NCI-H345 treated with DMSO at 0.1 percent for 48 hours (cell line): Measurements from ENCODE around the gene RASGRF2.
"Not testable (repeated sequence)": the region's sequence is repeated elsewhere in the genome, so short reads cannot be mapped to it uniquely, and the experiment has no call there.

ENCODE experiments used
- DNase-seq: peaks from one replicate; lab custom pipeline; 2025; ENCODE audit not compliant: unreplicated experiment; lab: John Stamatoyannopoulos, UW

Gene RASGRF2

DNA sequence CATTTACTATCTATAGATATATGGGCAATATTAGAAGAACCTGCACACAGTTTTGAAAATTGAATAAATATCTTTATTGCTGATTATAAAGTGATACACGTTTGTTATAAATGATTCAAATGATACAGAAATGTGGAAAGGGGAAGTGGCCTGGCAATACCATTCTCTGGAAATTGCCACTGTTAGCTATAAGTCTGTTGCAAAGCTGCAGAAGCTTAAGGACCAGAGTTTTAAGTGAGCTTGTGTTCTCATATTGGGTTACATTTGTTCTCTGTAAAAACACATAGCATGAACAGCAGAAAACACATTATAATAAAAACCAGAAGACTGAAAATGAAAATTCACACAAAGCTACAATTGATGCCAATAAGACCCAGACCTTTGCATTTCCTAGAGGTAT, 59.6 kb downstream of the RASGRF2 start:
- no peak for DNase-seq

DNA sequence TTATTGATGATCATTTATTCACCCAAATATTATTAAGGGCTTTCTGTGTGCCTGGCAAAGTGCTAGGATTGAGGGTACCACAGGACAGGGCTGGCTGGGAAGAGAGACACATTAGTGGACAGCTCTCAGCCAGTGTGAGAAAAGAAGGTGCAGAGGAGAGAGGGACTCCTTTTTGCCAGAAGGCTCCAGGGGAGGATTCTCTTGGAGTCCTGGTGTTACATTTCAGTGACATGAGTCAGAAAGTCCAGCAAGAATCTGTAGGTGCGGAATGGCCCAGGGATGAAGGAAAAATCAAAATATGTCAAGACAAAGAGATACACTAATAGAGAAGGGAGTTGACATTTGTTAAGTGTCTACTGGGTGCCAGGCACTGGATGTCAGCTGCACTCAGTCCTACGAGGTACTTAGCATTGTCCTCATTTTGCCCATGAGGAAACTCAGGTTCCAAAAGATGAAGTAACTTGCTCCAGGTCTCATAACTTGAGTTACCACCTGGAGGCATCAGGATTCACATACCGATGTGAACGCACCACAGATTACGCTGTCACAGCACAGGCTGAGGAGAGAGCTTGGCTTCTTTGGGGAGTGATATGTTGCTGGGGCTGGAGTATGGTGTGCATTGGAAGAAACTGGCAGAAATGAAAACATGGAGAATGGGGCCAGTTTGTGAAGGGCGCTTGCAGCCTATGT, 60.5 kb downstream of the RASGRF2 start:
- no peak for DNase-seq

DNA sequence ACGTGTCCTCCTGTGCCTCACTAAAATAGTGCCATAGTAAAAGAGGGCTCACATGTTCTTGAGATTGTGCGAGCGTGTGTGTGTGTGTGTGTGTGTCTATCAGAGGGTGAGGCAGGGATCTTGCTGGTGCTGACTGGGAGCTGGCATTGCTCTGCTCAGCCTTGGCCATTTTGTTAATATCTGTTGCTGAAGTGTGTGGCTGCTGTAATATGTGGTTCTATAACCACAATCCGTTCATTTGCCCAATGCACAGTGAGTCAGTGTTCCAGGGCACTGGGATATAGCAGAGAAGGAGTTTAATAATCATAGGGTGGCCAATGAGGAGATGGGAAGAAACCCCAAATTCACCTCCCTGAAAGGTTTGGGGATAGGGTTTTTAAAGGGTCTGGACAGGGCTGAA, 61.3 kb downstream of the RASGRF2 start:
- no peak for DNase-seq

DNA sequence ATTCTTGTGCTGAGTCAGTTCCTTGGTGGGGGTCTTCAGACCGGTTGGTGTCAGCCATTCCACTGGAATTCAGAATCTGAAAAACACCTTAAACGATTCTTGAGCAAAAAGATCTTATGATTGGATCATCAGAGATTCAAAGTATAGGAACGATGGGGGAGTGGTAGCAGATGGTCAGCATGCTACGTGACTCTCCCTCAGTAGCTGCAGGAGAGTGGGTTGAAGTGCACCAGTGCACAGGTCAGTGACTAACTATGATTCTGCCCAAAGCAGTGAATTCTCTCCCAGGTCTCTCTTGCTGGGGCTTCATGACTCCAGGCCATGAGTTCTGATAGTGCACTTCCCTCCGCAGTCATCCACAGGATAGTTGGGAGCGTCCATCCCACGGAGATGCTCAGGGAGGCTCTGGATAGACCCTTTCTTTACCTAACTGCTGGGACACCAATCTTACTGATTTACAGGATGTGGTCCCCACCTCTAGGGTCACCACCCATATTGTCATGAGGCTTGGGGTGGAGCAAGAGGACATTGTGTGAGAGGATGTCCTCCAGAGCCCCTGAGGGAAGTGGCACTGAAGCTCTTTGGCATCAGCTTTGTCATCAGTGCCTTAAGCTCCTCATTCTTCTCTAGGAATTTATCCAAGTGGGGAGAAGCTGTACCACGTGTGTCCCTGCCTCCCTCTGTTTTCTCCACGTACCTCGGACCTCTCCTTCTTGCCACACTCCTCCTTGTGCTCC, 62.0 kb downstream of the RASGRF2 start:
- DNase-seq = no peak

DNA sequence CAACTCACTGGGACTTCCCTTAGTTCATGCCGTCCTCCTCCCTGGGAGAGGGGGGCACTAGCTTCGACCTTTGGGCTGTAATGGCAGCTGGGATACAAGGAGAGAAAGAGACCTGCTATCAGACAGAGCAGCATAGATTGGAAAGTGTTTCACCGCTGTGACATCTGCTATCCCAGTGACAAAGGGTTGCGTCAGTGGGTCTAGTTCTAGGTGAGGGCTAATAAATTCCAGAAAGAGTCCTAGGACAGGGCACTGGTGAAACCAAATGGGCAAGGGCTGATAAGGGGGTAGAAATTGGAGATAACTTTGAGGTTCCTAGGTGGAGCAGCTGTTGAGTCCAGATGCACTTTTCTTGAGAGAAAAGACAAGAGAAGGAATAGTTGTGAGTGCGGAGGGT, 62.5 kb downstream of the RASGRF2 start:
- no peak for DNase-seq

DNA sequence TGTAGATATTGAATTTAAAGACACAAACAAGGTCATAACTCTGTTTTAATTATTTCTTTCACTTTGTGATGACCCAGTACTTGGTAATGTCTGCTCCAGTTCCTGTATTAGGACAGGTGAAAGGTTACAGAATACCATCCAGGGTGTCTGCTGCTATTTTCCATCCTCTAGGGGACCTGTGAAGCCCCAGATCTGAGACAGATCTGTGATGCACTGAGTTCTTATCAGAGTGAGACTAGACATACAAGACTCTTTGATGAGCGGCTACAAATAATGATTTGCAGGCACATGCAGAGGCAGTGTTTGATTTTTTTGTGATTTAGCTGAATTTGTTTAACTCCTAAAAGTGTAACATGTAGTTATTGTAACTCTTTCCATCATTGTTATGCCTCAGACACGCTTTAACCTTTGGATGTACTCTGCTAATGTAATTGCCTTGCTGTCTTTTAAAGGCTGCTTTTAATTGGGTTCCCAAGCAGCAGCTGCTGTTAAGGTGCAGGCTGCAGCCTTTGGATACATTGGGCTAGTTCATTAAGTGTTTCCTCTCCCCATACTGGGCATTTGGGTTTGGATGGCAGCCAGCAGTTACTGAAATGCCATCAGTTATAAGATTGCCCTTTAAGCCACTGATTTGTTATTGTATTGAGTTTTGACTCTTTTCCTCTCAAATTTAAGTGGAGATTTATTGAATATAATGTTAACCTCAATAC, 63.3 kb downstream of the RASGRF2 start:
- DNase-seq = no peak

DNA sequence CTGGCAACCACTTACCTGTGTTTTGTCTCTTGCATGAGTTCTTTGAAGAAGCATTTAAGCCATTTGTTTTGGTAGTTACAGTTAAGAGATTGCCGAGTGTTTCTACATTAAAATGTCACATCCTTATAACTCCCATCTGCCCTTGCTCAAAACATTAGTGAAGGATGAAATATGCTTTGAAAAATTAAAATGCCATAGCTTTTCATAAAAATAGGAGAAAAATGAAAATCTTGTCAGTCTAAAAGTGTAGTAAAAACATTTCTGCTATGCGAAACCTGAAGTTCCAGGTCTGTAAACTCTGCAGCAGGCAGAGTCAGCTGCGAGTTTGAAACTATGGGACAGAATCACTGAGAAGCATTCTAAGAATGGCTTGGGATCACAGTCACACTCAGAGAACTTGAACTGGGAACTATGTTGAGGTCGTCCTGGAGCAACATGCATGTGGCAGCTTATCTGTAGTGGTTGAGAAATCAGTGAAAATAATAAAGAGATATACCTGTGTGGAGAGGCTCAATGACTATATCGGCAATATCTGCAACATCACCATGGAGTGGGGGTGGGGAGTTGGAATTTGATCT, 67.4 kb downstream of the RASGRF2 start:
- DNase-seq = no peak

DNA sequence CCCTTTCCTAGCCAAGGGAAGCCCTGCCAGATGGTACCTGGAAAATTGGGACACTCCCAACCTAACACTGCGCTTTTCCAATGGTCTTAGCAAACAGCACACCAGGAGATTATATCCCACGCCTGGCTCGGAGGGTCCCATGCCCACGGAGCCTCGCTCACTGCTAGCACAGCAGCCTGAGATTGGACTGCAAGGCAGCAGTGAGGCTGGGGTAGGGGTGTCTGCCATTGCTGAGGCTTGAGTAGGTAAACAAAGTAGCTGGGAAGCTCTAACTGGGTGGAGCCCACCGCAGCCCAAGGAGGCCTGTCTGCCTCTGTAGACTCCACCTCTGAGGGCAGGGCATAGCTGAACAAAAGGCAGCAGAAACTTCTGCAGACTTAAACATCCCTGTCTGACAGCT, 68.7 kb downstream of the RASGRF2 start:
- not testable (repeated sequence) for DNase-seq

DNA sequence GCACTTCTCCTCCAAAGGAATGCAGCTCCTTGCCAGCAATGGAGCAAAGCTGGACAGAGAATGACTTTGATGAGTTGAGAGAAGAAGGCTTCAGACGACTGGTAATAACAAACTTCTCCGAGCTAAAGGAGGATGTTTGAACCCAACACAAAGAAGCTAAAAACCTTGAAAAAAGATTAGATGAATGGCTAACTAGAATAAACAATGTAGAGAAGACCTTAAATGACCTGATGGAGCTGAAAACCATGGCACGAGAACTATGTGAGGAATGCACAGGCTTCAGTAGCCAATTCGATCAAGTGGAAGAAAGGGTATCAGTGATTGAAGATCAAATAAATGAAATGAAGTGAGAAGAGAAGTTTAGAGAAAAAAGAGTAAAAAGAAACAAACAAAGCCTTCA, 69.6 kb downstream of the RASGRF2 start:
- DNase-seq = not testable (repeated sequence)

DNA sequence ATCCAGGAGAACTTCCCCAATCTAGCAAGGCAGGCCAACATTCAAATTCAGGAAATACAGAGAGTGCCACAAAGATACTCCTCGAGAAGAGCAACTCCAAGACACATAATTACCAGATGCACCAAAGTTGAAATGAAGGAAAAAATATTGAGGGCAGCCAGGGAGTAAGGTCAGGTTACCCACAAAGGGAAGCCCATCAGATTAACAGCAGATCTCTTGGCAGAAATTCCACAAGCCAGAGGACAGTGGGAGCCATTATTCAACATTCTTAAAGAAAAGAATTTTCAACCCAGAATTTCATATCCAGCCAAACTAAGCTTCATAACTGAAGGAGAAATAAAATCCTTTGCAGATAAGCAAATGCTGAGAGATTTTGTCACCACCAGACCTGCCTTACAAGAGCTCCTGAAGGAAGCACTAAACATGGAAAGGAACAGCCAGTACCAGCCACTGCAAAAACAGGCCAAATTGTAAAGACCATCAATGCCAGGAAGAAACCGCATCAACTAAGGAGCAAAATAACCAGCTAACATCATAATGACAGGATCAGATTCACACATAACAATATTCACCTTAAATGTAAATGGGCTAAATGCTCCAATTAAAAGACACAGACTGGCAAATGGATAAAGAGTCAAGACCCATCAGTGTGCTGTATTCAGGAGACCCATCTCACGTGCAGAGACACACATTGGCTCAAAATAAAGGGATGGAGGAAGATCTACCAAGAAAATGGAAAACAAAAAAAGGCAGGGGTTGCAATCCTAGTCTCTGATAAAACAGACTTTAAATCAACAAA, 70.3 kb downstream of the RASGRF2 start:
- not testable (repeated sequence) for DNase-seq

DNA sequence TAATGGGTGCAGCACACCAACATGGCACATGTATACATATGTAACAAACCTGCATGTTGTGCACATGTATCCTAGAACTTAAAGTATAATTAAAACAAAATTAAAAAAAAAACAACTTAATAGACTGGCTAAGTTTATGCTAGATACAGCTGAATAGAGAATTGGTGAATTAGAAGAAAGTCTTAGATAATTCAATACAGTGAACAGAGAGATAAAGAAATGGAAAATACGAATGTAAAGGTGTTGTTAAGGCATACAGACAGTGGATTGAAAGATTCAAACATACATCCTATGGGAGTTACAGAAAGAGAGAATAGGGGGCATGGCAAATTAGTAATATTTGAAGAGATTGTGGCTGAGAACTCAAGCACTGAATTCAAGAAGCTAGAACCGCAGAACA, 75.4 kb downstream of the RASGRF2 start:
- no peak for DNase-seq

DNA sequence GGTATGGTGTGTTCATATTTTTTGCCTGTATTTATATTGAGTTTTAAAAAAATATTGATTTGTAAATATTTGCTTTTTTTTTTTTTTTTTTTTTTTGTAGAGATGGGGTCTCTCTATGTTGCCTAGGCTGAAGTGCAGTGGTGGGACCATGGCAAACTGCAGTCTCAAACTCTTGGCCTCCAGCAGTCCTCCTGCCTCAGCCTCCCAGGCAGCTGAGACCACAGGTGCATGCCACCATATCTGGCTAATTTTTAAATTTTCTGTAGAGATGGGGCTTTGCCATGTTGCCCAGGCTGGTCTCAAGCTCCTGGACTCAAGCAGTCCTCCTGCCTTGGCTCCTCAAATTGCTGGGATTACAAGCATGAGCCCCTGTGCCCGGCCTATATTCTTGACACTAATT, 78.3 kb downstream of the RASGRF2 start:
- no peak for DNase-seq

DNA sequence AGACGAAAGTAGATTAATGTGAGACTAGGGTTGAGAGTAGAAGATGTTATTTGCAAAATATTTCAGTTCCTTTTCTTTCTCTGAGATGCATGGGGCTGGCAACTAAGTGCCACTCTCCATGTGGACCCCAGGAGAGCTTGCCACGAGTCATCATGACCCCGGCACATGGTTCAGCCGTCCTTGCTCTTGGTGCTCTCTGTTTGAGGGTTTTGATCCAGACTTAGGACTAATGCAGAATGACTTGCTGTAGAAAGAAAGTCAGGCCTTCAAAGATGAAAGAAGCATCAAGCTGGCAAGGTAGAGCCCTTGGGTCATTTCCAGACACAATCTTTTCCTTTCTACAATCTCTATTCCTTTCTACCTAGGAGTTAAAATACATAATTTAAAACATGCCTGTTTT, 84.7 kb downstream of the RASGRF2 start:
- DNase-seq = no peak

DNA sequence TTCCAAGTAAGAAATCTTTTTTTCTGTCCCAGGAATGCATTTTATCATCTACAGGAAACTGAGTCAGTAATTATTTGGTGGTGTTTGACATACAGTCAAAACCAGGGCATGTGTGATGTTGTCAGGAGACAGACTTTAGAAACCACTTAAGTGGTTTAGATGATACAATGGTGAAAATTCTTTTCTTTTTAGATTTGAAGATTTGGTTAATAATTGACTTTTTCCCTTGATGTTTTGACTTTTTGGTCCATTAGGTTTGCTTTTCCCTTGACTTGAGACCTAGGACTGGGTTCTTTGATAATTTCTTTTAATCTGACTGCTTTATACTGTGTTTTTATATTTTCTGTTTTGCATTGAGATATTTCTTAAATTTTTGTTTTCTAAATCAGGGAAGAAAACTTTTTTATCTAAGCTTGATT, 85.2 kb downstream of the RASGRF2 start:
- DNase-seq = no peak

DNA sequence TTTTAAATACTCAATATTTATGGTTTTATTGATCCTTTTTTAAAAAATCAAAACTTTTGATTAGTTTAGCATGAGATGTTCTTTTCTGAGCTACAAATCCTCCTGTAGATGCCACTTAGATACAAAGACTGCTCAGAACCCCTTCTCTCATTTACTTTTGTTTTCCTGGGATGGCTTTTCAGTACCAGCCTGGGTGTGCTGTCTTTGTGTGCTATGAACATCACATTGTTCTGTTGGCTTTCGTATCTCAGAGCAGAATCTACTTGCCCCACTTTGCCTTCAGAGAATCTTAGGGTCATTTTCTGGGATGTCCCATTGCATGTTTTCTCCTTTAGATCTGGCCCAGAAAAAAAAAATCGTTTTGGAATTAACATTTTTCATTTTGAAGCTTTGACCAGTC, 85.9 kb downstream of the RASGRF2 start:
- DNase-seq = no peak

DNA sequence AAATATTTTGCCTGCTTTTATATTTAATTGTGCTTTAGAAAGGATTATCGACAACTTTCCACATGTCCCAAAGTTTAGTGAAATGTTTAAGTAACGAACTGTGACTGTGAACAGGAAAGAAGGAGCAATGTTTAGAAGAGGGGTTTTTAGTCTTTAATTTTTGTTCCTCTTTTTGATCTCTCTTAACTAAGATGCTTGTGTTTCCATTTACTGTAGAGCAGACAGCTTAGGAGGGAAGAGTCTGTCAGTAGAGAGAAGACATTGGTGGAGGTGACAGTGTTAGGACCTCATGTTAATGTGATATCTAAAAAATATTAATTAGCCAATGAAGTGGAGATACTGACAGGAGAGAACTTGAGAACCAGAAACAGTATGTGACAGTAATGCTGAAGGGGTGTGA, 92.2 kb downstream of the RASGRF2 start:
- DNase-seq = no peak

DNA sequence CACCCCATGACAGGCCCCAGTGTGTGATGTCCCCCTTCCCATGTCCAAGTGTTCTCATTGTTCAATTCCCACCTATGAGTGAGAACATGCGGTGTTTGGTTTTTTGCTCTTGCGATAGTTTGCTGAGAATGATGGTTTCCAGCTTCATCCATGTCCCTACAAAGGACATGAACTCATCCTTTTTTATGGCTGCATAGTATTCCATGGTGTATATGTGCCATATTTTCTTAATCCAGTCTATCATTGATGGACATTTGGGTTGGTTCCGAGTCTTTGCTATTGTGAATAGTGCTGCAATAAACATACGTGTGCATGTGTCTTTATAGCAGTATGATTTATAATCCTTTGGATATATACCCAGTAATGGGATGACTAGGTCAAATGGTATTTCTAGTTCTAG, 93.1 kb downstream of the RASGRF2 start:
- DNase-seq = not testable (repeated sequence)

DNA sequence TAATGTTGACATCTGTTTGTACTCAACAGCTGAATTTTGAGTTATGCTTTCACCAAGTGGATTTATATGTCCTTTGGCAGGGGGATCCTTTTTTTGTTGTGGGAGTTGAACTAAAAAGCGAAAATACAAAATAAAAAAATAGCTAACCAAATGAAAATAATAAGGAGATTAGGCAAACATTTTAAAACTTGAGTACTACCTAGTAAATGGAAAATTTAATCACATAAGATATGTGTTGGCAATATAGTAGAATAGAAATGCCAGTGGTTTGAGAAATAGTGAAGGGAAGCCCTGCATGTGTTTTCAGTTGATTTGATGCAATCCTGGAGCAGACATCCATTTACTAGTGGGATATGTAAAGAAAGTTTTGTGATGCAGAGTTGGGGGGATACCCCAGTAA, 98.0 kb downstream of the RASGRF2 start:
- DNase-seq = no peak

DNA sequence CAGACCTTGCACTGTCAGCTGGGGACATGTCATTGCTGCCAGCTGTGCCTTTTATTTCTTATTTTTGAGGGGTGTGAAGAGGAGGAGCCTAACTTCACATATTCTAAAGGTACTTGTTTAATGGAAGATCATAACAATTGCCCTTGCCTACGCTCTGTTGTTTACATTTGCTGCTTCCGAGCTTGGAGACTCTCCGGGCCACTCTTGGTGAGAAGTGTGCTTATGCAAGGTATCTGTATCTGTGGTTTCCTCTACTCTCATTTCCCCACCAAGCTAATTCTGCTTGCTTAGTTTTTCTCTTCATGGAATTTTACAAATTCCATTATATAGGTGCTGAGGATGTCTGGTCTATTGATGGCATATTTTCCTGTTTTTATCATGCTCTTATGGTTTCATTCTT, 105.3 kb downstream of the RASGRF2 start:
- DNase-seq = no peak

DNA sequence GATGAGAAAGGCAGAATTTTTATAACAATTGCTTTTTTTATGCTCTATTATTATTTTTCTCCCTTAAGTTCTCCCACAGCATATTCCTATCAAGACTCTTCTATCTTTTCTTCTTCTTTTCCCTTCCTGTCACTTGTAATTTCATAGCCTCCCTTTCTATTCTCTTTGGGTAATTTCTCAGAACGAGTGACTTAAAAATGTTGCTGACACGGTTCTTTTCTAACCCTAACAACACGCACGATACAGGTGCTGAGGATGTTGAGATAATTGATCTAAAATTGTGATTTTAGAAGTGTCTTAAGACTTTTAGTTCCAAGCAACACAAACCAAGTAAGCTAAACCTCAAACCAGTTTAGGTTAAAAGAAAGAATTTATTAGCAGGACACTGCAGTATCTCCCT, 105.9 kb downstream of the RASGRF2 start:
- no peak for DNase-seq

DNA sequence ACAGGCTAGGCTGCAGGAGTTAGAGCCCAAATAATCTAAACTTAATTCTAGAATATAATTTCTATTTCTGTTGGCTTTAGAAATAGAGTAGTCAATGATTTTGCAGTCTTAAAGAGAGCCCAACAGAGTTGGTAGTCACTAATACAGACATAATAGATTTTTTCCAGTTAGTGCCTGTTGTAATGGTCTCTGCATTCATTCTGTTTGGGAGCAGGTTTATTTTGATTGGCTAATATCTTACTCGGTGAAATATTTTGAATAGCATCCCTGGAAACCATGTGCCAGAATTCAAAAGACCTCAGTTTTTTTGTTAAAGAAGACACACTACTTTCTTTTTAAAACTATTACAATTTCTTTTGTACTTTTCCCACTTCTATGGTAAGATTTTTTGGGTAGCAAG, 107.2 kb downstream of the RASGRF2 start:
- DNase-seq = no peak
